ENCODE measurements around the gene FAM163B.

The FAM163B gene

DNA sequence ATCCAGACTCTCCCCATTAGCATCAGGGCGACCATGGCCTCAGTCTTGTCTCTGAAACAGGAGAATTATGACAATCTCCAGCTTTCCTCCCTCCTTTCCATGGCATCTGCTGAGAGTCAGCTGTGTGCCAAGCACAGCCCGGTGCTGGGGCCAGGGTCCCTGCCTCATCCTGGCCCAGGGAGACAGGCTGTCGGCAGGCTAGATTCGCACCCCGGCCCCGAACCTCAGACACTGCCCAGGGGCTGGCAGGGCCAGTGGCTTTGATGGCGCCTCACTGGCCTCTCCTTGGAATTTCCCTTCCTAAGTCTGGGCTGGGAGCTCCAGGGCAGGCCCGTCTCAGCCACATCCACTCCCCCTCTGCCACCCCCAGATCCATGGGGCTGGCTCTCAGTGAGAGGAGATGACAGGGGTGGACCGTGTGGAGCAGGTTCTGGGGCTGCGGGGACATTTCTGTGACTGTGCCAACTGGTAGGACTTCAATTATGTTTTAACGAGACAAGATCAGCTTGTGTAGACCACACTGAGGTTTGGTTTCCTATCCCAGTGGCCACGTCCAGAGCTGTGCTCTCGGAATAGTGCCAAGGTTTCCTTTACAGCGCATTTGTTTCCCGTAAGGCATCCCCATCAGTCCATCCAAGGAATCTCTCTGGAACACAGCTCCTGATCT, 15.5 kb downstream of the FAM163B start:
- H3K4me3 ChIP-seq (ENCODE audit: low read length), result no peak overlapping the region
- no peak for DNase-seq (ENCODE audit: low read depth)
- TF ChIP-seq, protein P1, sequence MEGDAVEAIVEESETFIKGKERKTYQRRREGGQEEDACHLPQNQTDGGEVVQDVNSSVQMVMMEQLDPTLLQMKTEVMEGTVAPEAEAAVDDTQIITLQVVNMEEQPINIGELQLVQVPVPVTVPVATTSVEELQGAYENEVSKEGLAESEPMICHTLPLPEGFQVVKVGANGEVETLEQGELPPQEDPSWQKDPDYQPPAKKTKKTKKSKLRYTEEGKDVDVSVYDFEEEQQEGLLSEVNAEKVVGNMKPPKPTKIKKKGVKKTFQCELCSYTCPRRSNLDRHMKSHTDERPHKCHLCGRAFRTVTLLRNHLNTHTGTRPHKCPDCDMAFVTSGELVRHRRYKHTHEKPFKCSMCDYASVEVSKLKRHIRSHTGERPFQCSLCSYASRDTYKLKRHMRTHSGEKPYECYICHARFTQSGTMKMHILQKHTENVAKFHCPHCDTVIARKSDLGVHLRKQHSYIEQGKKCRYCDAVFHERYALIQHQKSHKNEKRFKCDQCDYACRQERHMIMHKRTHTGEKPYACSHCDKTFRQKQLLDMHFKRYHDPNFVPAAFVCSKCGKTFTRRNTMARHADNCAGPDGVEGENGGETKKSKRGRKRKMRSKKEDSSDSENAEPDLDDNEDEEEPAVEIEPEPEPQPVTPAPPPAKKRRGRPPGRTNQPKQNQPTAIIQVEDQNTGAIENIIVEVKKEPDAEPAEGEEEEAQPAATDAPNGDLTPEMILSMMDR (IDR thresholded peaks at IDR 0.05; ENCODE audit: insufficient read depth, low read depth, low read length, missing control alignments), result no peak

DNA sequence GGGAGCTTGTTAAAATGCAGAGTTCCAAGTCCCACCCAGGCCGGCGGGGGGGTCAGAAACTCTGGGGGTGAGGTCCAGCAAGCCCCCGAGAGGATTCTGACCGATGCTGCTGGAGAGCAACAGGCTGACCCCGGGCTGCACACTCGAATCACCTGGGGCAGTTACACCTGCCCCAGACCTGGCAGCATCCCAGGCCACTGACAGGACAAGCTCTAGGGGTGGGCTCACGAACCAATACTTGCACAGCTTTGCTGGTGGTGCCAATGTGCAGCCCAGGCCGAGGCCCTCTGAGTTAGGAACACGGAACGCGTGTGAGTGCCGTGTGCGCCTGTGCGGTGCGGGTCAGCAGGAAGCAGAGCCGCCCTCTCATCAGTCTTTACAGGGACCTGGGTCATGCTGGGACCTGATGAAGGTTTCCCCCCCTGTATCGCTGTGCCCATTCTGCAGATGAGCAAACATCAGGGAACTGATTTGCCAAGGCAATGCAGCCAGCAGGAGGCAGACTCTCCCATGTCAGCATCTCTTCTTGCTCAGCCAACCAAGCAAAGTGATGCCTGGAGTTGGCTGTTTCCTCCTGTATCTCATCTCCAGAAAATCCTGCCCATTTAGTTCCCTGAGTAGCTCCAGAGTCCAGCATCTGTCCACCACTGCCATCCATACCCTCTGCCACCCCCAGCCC, 16.3 kb downstream of the FAM163B start:
- H3K4me3 ChIP-seq (ENCODE audit: low read length), result no peak overlapping the region
- no peak for DNase-seq (ENCODE audit: low read depth)
- TF ChIP-seq, protein P1 (IDR thresholded peaks at IDR 0.05; ENCODE audit: insufficient read depth, low read depth, low read length, missing control alignments), result no peak

DNA sequence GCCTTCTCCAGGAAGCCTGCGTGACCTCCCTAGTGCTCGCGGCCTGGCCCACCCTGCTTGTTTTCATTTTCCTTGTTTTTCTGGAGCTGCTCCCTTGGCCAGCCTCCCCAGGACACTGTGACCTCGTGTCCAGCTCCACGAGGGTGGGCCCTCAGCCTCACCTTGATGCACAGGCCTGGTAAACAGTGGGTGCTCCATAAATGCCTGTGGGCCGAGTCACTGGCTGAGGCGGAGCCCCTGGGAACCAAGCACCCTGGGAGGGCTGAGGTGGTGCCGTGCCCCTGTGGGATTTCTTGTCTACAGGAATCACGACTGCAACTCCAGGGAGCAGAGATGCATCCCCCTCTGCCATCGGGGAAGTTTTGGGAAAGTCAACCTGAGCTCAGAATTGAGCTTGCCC, 17.2 kb downstream of the FAM163B start:
- no peak for DNase-seq (ENCODE audit: low read depth)
- no peak overlapping the region for H3K4me3 ChIP-seq (ENCODE audit: low read length)
- TF ChIP-seq, protein P1 (IDR thresholded peaks at IDR 0.05; ENCODE audit: insufficient read depth, low read depth, low read length, missing control alignments), result no peak

DNA sequence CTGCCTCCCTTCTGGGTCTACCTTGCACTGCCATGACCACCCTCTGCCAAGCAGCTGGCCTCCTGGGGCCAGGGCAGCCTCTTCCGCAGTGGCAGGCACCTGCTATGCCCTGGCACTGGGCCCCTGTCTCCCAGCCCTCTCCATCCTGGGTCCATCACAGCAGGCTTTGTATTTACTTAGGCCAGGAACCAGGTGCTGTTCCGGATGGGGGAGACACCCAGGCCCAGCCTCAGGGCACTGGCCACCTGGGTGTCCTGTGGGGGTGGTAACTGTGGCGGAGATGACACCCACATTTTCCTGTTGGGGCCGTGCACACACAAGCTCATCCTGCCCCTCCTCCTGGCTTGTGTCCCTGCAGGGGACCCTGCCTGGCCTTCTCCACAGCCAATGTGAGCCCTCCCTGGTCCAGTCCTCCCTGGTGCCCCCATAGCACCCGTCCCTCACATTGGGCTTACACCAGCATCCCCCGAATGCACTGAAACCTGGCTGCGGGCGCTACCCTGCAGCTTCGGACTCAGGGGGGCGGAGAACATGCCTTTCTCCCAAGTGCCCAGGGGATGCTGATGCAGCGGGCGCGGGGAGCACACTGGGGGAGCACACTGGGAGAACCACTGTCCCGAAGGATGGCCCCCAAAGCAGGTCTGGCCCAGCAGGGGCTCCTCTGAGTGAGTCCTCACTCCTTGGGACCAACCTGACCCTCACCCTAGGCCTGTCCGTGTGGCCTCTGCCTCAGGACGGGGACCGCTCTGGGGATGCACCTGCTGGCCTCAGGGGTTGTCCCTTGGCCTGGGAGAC, 17.9 kb downstream of the FAM163B start:
- no peak for DNase-seq (ENCODE audit: low read depth)
- no peak overlapping the region for H3K4me3 ChIP-seq (ENCODE audit: low read length)

DNA sequence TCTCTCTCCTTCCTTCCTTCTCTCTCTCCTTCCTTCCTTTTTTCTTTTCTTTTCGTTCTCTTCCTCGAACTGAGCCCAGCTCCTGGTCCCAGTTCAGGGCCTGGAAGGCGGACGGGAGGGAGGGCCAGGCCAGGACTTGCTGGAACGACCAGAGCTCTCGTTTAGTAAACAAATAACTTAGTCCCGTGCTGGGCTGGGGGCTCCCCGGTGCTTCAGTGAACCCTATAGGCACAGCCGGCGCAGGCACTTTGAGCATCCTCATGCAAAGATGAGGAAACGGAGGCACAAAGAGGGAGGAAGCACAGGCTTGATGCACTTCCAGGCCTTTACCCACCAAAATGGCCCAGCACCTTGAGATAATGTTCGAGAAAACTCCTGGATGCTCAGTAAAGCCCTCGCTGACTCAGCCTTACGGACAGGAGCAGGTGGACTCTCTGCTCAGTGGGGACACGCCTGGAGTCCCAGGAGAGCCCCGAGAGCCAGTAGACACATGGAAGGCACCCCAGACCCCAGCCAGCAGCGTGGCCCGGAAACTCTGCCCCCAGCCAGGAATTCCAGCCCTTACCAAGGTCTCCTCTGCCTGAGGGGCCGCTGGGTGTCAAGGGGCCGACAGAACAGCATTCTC, 18.8 kb downstream of the FAM163B start:
- no peak for DNase-seq (ENCODE audit: low read depth)
- no peak overlapping the region for H3K4me3 ChIP-seq (ENCODE audit: low read length)
- TF ChIP-seq, protein P1 (IDR thresholded peaks at IDR 0.05; ENCODE audit: insufficient read depth, low read depth, low read length, missing control alignments), result no peak

More for the DNA sequence above, 17.9 kb downstream of the FAM163B start:
- TF ChIP-seq, protein P1 (IDR thresholded peaks at IDR 0.05; ENCODE audit: insufficient read depth, low read depth, low read length, missing control alignments), result no peak

DNA sequence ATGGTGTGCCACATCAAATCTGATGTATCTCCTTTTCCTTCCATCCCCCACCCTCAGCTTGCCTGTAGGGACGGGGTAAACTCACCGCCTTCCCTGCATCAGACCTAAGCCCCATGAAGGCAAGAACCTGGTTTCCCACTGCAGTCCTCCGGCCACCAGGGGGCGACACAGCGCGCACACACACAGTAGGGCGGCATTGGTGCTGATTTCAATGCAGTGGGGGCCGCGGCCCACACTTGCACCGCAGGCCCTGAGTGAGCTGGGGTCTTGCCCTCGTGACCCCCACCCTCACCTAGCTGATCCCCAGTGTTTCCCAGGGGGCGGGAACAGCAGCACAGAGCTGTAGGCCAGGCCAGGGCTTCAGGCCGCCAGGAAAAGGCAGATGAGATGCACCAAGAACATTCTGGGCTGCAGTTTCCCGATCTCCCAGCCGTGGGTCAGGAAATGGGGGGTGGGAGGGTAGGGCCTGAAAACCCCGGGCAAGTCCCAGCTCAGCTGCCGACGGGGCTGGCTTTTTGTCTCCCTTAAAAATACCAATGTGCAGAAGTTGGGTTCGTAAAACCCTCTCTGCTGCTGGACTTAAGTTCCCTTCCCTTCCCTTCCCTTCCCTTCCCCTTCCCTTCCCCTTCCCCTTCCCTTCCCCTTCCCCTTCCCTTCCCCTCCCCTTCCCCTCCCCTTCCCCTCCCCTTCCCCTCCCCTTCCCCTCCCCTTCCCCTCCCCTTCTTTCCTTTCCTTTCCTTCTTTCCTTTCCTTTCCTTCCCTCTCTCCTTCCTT, 19.5 kb downstream of the FAM163B start:
- TF ChIP-seq, protein P1 (IDR thresholded peaks at IDR 0.05; ENCODE audit: insufficient read depth, low read depth, low read length, missing control alignments), result no peak
- H3K4me3 ChIP-seq (ENCODE audit: low read length), result no peak overlapping the region
- DNase-seq (ENCODE audit: low read depth), result no peak

All from epithelial cell of esophagus (primary cell).